ENCODE data around the gene SVEP1.
"Not testable (repeated sequence)": the region's sequence is repeated elsewhere in the genome, so short reads cannot be mapped to it uniquely, and the experiment has no call there.

The SVEP1 gene

DNA sequence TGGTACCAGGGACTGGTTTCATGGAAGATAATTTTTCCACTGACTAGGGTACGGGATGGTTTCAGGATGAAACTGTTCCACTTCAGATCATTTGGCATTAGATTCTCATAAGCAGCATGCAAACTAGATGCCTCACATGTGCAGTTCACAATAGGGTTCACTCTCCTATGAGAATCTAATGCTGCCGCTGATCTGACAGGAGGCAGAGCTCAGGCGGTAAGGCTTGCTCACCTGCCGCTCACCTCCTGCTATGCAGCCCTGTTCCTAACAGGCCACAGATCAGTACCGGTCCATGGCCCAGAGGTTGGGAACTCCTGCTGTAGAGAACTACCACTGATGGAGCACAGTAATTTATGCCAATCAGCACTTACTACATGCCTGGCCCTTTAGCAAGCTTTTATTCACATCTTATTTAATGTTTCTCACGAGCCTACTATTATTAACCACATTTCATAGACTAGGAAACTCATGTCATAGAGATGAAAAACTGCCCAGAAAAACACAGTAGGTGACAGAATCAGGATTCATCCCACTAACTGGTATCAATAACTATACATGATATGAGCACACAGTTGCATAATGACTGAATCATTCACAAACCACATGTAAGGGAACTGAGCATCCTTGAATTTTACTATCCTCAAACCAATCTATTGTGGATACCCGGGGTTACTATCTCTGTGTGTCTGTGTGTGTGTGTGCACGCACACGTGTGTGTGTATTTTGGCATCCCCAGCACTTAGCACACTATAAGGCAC is 46.5 kb downstream of the SVEP1 start:
- no peak overlapping the region for H3K9ac ChIP-seq
- H3K79me2 ChIP-seq = no peaks in the 10 kb centered on the region
- H2AFZ ChIP-seq = no peak overlapping the region
- no peak overlapping the region for H3K4me3 ChIP-seq (ENCODE audit: low read depth, low read length)
- no peaks in the 10 kb centered on the region for H3K36me3 ChIP-seq (ENCODE audit: control insufficient read depth, insufficient read depth, low read length)
- TF ChIP-seq, protein P1, sequence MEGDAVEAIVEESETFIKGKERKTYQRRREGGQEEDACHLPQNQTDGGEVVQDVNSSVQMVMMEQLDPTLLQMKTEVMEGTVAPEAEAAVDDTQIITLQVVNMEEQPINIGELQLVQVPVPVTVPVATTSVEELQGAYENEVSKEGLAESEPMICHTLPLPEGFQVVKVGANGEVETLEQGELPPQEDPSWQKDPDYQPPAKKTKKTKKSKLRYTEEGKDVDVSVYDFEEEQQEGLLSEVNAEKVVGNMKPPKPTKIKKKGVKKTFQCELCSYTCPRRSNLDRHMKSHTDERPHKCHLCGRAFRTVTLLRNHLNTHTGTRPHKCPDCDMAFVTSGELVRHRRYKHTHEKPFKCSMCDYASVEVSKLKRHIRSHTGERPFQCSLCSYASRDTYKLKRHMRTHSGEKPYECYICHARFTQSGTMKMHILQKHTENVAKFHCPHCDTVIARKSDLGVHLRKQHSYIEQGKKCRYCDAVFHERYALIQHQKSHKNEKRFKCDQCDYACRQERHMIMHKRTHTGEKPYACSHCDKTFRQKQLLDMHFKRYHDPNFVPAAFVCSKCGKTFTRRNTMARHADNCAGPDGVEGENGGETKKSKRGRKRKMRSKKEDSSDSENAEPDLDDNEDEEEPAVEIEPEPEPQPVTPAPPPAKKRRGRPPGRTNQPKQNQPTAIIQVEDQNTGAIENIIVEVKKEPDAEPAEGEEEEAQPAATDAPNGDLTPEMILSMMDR (IDR thresholded peaks at IDR 0.05) = no peak
- no peak overlapping the region for H3K27ac ChIP-seq
- no peaks in the 10 kb centered on the region for H3K4me1 ChIP-seq
- no peaks in the 10 kb centered on the region for H3K27me3 ChIP-seq (ENCODE audit: control insufficient read depth, insufficient read depth, low read length)
- no peak overlapping the region for H3K4me2 ChIP-seq (ENCODE audit: low read length)
- no peaks in the 10 kb centered on the region for H3K9me3 ChIP-seq (ENCODE audit: control insufficient read depth, low read length)

GRCh38 chr9:110531776-110532175 is 47.8 kb downstream of the SVEP1 start:
- Histone ChIP-seq H3K27ac (no peak overlapping the region), H3K9ac (no peak overlapping the region), H3K79me2 (no peaks in the 10 kb centered on the region), H3K27me3 (ENCODE audit: control insufficient read depth, insufficient read depth, low read length) (no peaks in the 10 kb centered on the region), H3K4me2 (ENCODE audit: low read length) (no peak overlapping the region), H3K4me3 (ENCODE audit: low read depth, low read length) (no peak overlapping the region), H3K4me1 (no peaks in the 10 kb centered on the region), H3K9me3 (ENCODE audit: control insufficient read depth, low read length) (no peaks in the 10 kb centered on the region), H2AFZ (no peak overlapping the region), H3K36me3 (ENCODE audit: control insufficient read depth, insufficient read depth, low read length) (no peaks in the 10 kb centered on the region)
- TF ChIP-seq, protein P1 (IDR thresholded peaks at IDR 0.05) = no peak

GRCh38 chr9:110531241-110531640 is 48.3 kb downstream of the SVEP1 start:
- not testable (repeated sequence) for H3K27ac ChIP-seq; H3K9ac ChIP-seq; H3K27me3 ChIP-seq (ENCODE audit: control insufficient read depth, insufficient read depth, low read length); H3K79me2 ChIP-seq; H3K4me3 ChIP-seq (ENCODE audit: low read depth, low read length); H3K4me1 ChIP-seq; H2AFZ ChIP-seq; H3K36me3 ChIP-seq (ENCODE audit: control insufficient read depth, insufficient read depth, low read length); H3K9me3 ChIP-seq (ENCODE audit: control insufficient read depth, low read length); H3K4me2 ChIP-seq (ENCODE audit: low read length)

GRCh38 chr9:110528645-110529044 is 50.9 kb downstream of the SVEP1 start:
- TF ChIP-seq, protein P1 (IDR thresholded peaks at IDR 0.05) = no peak
- H3K4me2 ChIP-seq (ENCODE audit: low read length) = no peak overlapping the region
- H3K9me3 ChIP-seq (ENCODE audit: control insufficient read depth, low read length) = no peaks in the 10 kb centered on the region
- no peaks in the 10 kb centered on the region for H3K79me2 ChIP-seq
- no peak overlapping the region for H3K4me3 ChIP-seq (ENCODE audit: low read depth, low read length)
- H2AFZ ChIP-seq = no peak overlapping the region
- no peaks in the 10 kb centered on the region for H3K36me3 ChIP-seq (ENCODE audit: control insufficient read depth, insufficient read depth, low read length)
- no peak overlapping the region for H3K9ac ChIP-seq
- no peak overlapping the region for H3K27ac ChIP-seq
- H3K4me1 ChIP-seq = no peaks in the 10 kb centered on the region
- H3K27me3 ChIP-seq (ENCODE audit: control insufficient read depth, insufficient read depth, low read length) = no peaks in the 10 kb centered on the region

DNA sequence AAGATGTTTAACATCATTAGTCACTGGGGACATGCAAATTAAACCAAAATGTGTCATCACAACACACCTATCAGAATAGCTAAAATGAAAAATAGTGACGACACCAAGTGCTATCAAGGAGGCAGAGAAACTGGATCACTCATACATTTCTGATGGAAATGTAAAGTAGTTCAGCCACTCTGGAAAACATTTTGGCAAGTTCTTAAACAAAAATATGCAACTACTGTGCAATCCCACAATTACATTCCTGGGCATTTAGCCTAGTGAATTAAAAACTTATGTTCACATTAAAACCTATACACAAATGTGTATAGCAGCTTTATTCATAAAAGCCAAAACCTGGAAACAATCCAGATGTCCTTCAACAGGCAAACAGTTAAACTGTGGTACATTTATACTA is 53.1 kb downstream of the SVEP1 start:
- TF ChIP-seq, protein P1 (IDR thresholded peaks at IDR 0.05) = no peak
- H3K79me2 ChIP-seq = no peaks in the 10 kb centered on the region
- H3K27me3 ChIP-seq (ENCODE audit: control insufficient read depth, insufficient read depth, low read length) = no peaks in the 10 kb centered on the region
- H3K4me2 ChIP-seq (ENCODE audit: low read length) = no peak overlapping the region
- no peaks in the 10 kb centered on the region for H3K9me3 ChIP-seq (ENCODE audit: control insufficient read depth, low read length)
- no peaks in the 10 kb centered on the region for H3K36me3 ChIP-seq (ENCODE audit: control insufficient read depth, insufficient read depth, low read length)
- no peak overlapping the region for H3K9ac ChIP-seq
- no peak overlapping the region for H2AFZ ChIP-seq
- no peaks in the 10 kb centered on the region for H3K4me1 ChIP-seq
- H3K4me3 ChIP-seq (ENCODE audit: low read depth, low read length) = no peak overlapping the region
- no peak overlapping the region for H3K27ac ChIP-seq
